Keratinocyte (primary cell): ENCODE results near the gene DEPDC1. TPM values are rescaled to one million over a fixed set of nuclear protein-coding genes. Genes with fewer than 3 reads are reported as not detected.

Experiments used
- DNase-seq: peaks from one replicate; pipeline ENCODE4 v3.0.0-alpha.2; 2011; ENCODE audit warnings: low read depth, missing footprints, low spot score
- FAIRE-seq: peaks from 2 replicates; lab custom pipeline; 2011; peaks lifted over from hg19 to GRCh38; lab: Jason Lieb, UNC
- H2AFZ ChIP-seq: 2 replicates; pipeline ENCODE4 v1.6.0; 2012; ENCODE audit warnings: low read length, control low read depth, inconsistent platforms; ENCODE audit not compliant: control insufficient read depth
- H3K27ac ChIP-seq: 2 replicates; pipeline ENCODE4 v1.5.1; 2011; ENCODE audit warnings: low read length; ENCODE audit not compliant: control insufficient read depth, insufficient read depth
- H3K27me3 ChIP-seq: 3 replicates; pipeline ENCODE4 v1.6.0; 2011; ENCODE audit warnings: low read length; ENCODE audit not compliant: control insufficient read depth, insufficient read depth; ENCODE audit errors: extremely low read depth
- H3K36me3 ChIP-seq, 2 experiments: 2 replicates in 1 of 2; 3 replicates in 1 of 2; pipeline ENCODE4 v1.5.1; 2011; ENCODE audit warnings: low read length in 2 of 2, mild to moderate bottlenecking in 1 of 2; ENCODE audit not compliant: control insufficient read depth in 2 of 2, insufficient read depth in 2 of 2; ENCODE audit errors: extremely low read depth in 1 of 2
- H3K4me1 ChIP-seq: 3 replicates; pipeline ENCODE4 v1.5.1; 2011; ENCODE audit warnings: low read length; ENCODE audit not compliant: control insufficient read depth, insufficient read depth; ENCODE audit errors: extremely low read depth
- H3K4me2 ChIP-seq: 3 replicates; pipeline ENCODE4 v1.6.0; 2011; ENCODE audit warnings: low read depth, low read length; ENCODE audit not compliant: control insufficient read depth, insufficient read depth; ENCODE audit errors: extremely low read depth
- H3K4me3 ChIP-seq, 3 experiments: fragments of 200-600 bp in 1 of 3; sonication (generic) in 1 of 3; 2 replicates in 2 of 3; 3 replicates in 1 of 3; pipeline ENCODE4 v1.5.1; 2011 to 2016; ENCODE audit warnings: low read length in 3 of 3, mild to moderate bottlenecking in 3 of 3, control low read depth in 2 of 3, inconsistent platforms in 1 of 3, low read depth in 1 of 3, mixed read lengths in 1 of 3, mixed run types in 1 of 3, moderate library complexity in 1 of 3; ENCODE audit not compliant: control insufficient read depth in 2 of 3, insufficient read depth in 2 of 3; ENCODE audit errors: extremely low read depth in 1 of 3
- H3K79me2 ChIP-seq: 2 replicates; pipeline ENCODE4 v1.6.0; 2012; ENCODE audit warnings: low read length; ENCODE audit not compliant: control insufficient read depth, insufficient read depth
- H3K9ac ChIP-seq: 3 replicates; pipeline ENCODE4 v1.6.0; 2011; ENCODE audit warnings: low read length; ENCODE audit not compliant: control insufficient read depth, insufficient read depth; ENCODE audit errors: extremely low read depth
- H3K9me1 ChIP-seq: 3 replicates; pipeline ENCODE4 v1.6.0; 2011; ENCODE audit warnings: low read length; ENCODE audit not compliant: control insufficient read depth, insufficient read depth; ENCODE audit errors: extremely low read depth
- H3K9me3 ChIP-seq: 2 replicates; pipeline ENCODE4 v1.5.1; 2012; ENCODE audit warnings: low read depth, low read length; ENCODE audit not compliant: control insufficient read depth
- H4K20me1 ChIP-seq: 3 replicates; pipeline ENCODE4 v1.6.0; 2011; ENCODE audit warnings: low read length; ENCODE audit not compliant: control insufficient read depth, insufficient read depth; ENCODE audit errors: extremely low read depth
- CTCF ChIP-seq, 3 experiments: IDR thresholded peaks in 1 of 3; conservative IDR thresholded peaks in 1 of 3; optimal IDR thresholded peaks in 1 of 3; 2 replicates in 2 of 3; 3 replicates in 1 of 3; pipeline versions ENCODE3 to v1.5.1; 2011; ENCODE audit warnings: low read length in 3 of 3, mild to moderate bottlenecking in 3 of 3, moderate library complexity in 2 of 3, control low read depth in 1 of 3, inconsistent platforms in 1 of 3; ENCODE audit not compliant: insufficient read depth in 2 of 3; ENCODE audit errors: extremely low read depth in 1 of 3
- EZH2 ChIP-seq: IDR thresholded peaks from one replicate; pipeline ENCODE4 v1.6.1; 2012; ENCODE audit warnings: inconsistent platforms, mild to moderate bottlenecking, low read length, moderate library complexity
- dilution Hi-C: fragments of 300-500 bp; cut with MboI; formaldehyde crosslinking; loops from one replicate; pipeline ENCODE4 v1.7.0; 2020; ENCODE audit warnings: low sequenced_read_pairs; ENCODE audit not compliant: extremely low pct_ligation_motif_present
- polyA plus RNA-seq, 5 experiments: library from polyadenylated mRNA; depleted of rRNA in 3 of 5; stranded (reverse) in 3 of 5; stranded (forward) in 1 of 5; unstranded in 1 of 5; fragments of >200 nt; gene quantifications; 1 replicate in 1 of 5; 2 replicates in 3 of 5; 3 replicates in 1 of 5; pipeline versions ENCODE4 v1.2.1 to v1.2.3, GENCODE V29; 2011 to 2012; ENCODE audit warnings: missing spikeins in 2 of 5, low read depth in 1 of 5, low replicate concordance in 1 of 5

The DEPDC1 gene
- polyA plus RNA-seq, 1 donor (not counting 4 experiments of a cell fraction or from before 2014, with no cell fraction given), result 11.2 TPM

- Histone ChIP-seq H3K9me1 (no peaks in the 10 kb centered on the region), H3K27ac (no peak overlapping the region), H3K4me2 (no peak overlapping the region), H2AFZ (no peak overlapping the region), H3K79me2 (no peaks in the 10 kb centered on the region), H3K4me3 (no peak overlapping the region), H3K36me3 (no peaks in the 10 kb centered on the region), H3K4me1 (no peaks in the 10 kb centered on the region), H4K20me1 (no peaks in the 10 kb centered on the region), H3K9ac (no peak overlapping the region), H3K27me3 (no peaks in the 10 kb centered on the region), H3K9me3 (no peaks in the 10 kb centered on the region)
- no peak for FAIRE-seq
- no peak for TF ChIP-seq EZH2
- TF ChIP-seq CTCF (optimal IDR thresholded peaks at IDR 0.05 in 1 of 3, IDR thresholded peaks at IDR 0.05 in 1 of 3, conservative IDR thresholded peaks at IDR 0.05 in 1 of 3; ENCODE audit: extremely low read depth in 1 of 3, insufficient read depth in 2 of 3, low read length in 3 of 3), result no peak
- no peak for DNase-seq
- dilution Hi-C loops, result no loop called here
Measured at GRCh38 chr1:68473060-68473459, 23.8 kb downstream of the DEPDC1 start.

- Histone ChIP-seq H3K79me2 (no peaks in the 10 kb centered on the region), H2AFZ (no peak overlapping the region), H3K36me3 (no peaks in the 10 kb centered on the region), H3K4me3 (no peak overlapping the region), H3K9me1 (no peaks in the 10 kb centered on the region), H3K9me3 (no peaks in the 10 kb centered on the region), H3K27ac (no peak overlapping the region), H4K20me1 (no peaks in the 10 kb centered on the region), H3K27me3 (no peaks in the 10 kb centered on the region), H3K4me1 (no peaks in the 10 kb centered on the region), H3K4me2 (no peak overlapping the region), H3K9ac (no peak overlapping the region)
- DNase-seq, result no peak
- dilution Hi-C loops, result no loop called here
- TF ChIP-seq CTCF (optimal IDR thresholded peaks at IDR 0.05 in 1 of 3, IDR thresholded peaks at IDR 0.05 in 1 of 3, conservative IDR thresholded peaks at IDR 0.05 in 1 of 3; ENCODE audit: extremely low read depth in 1 of 3, insufficient read depth in 2 of 3, low read length in 3 of 3) (peak; percentile 12 to 51 (median 49)), EZH2 (no peak)
- FAIRE-seq, result no peak
Measured at GRCh38 chr1:68470388-68470970, 26.4 kb downstream of the DEPDC1 start.
